ENCODE results near the gene GUCA1A. TPM values are rescaled to one million over a fixed set of nuclear protein-coding genes. Genes with fewer than 3 reads are reported as not detected.
"Not testable (repeated sequence)": the region's sequence is repeated elsewhere in the genome, so short reads cannot be mapped to it uniquely, and the experiment has no call there.

The GUCA1A gene
- total and polyA plus RNA-seq, 7 donors = not detected

GRCh38 chr6:42190554-42191183, 17.5 kb downstream of the GUCA1A start:
- Histone ChIP-seq H3K27ac (no peak overlapping the region), H3K36me3 (ENCODE audit: insufficient read depth in 1 of 2, low read depth in 1 of 2) (no peaks in the 10 kb centered on the region), H3K4me3 (no peak overlapping the region), H3K27me3 (ENCODE audit: insufficient read depth in 3 of 3, low read length in 2 of 3) (no peaks in the 10 kb centered on the region), H3K4me1 (no peaks in the 10 kb centered on the region), H3K9me3 (no peaks in the 10 kb centered on the region)
- TF ChIP-seq CTCF (IDR thresholded peaks at IDR 0.05) = no peak
- intact Hi-C loops (cut with DNase I) = no loop called here
- DNase-seq = no peak
- ATAC-seq = no peak
- WGBS, 3 donors = 36 to 49% (median 38%) methylated on average over 5 of the region's 5 CpGs

DNA sequence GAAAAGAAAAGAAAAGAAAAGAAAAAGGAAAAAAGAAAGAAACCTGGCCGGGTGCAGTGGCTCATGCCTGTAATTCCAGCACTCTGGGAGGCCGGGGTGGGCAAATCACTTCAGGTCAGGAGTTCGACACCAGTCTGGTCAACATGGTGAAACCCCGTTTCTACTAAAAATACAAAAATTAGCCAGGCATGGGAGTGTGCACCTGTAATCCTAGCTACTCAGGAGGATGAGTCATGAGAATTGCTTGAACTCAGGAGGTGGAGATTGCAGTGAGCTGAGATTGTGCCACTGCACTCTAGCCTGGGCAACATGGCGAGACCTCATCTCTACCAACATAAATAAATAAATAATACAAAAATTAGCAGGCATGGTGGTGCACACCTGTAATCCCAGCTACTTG, 19.2 kb downstream of the GUCA1A start:
- DNase-seq; H3K4me3 ChIP-seq; ATAC-seq; intact Hi-C loops (cut with DNase I); H3K27ac ChIP-seq; H3K9me3 ChIP-seq; H3K4me1 ChIP-seq; H3K36me3 ChIP-seq (ENCODE audit: insufficient read depth in 1 of 2, low read depth in 1 of 2); H3K27me3 ChIP-seq (ENCODE audit: insufficient read depth in 3 of 3, low read length in 2 of 3): not testable (repeated sequence)
- WGBS, 3 donors = 90 to 95% (median 92%) methylated on average over 5 of the region's 5 CpGs

DNA sequence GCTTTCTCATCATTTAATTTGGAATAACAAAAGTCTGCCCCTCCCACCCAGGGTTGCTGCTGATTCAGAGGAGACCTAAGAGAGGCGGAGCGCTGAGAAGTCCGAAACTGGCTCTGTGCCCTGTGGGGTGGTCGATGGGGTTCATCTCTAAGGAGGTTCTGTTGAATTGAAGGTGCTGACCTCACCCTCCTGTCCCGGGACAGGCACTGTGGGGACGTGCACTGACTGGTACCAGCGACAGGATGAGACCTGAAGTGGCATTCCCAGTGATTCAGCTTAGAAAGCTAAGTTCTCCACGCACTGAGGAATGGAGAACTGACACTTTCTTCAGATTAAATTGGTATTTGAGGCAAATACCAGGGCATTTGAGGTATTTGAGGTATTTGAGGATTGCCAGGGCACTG, 20.3 kb downstream of the GUCA1A start:
- Histone ChIP-seq H3K27ac (no peak overlapping the region), H3K4me3 (no peak overlapping the region), H3K9me3 (no peaks in the 10 kb centered on the region), H3K36me3 (ENCODE audit: insufficient read depth in 1 of 2, low read depth in 1 of 2) (no peaks in the 10 kb centered on the region), H3K4me1 (no peaks in the 10 kb centered on the region), H3K27me3 (ENCODE audit: insufficient read depth in 3 of 3, low read length in 2 of 3) (no peaks in the 10 kb centered on the region)
- DNase-seq (no peak), ATAC-seq (no peak)
- WGBS, 3 donors = 46 to 59% (median 46%) methylated on average over 8 of the region's 8 CpGs
- TF ChIP-seq CTCF (IDR thresholded peaks at IDR 0.05) = no peak
- intact Hi-C loops (cut with DNase I) = no loop called here

- Histone ChIP-seq H3K27me3 (ENCODE audit: insufficient read depth in 3 of 3, low read length in 2 of 3) (no peaks in the 10 kb centered on the region), H3K36me3 (ENCODE audit: insufficient read depth in 1 of 2, low read depth in 1 of 2) (no peaks in the 10 kb centered on the region), H3K27ac (no peak overlapping the region), H3K4me3 (no peak overlapping the region), H3K9me3 (no peaks in the 10 kb centered on the region), H3K4me1 (no peaks in the 10 kb centered on the region)
- ATAC-seq (no peak), DNase-seq (no peak)
- TF ChIP-seq CTCF (IDR thresholded peaks at IDR 0.05) = no peak
- 91 to 95% (median 92%) methylated on average over 5 of the region's 5 CpGs for WGBS, 3 donors
- intact Hi-C loops (cut with DNase I) = no loop called here
Observed at GRCh38 chr6:42194056-42194455, 20.9 kb downstream of the GUCA1A start.

- Histone ChIP-seq H3K27ac (no peak overlapping the region), H3K4me1 (no peaks in the 10 kb centered on the region), H3K4me3 (no peak overlapping the region), H3K36me3 (ENCODE audit: insufficient read depth in 1 of 2, low read depth in 1 of 2) (no peaks in the 10 kb centered on the region), H3K9me3 (no peaks in the 10 kb centered on the region), H3K27me3 (ENCODE audit: insufficient read depth in 3 of 3, low read length in 2 of 3) (no peaks in the 10 kb centered on the region)
- DNase-seq (no peak), ATAC-seq (no peak)
- WGBS, 3 donors = 82 to 90% (median 84%) methylated on average over 4 of the region's 4 CpGs
- TF ChIP-seq CTCF (IDR thresholded peaks at IDR 0.05) = no peak
- intact Hi-C loops (cut with DNase I) = no loop called here
Observed at GRCh38 chr6:42195415-42195814, 22.3 kb downstream of the GUCA1A start.
